Measurements from ENCODE around the gene DNAJC1. TPM values are rescaled to one million over a fixed set of nuclear protein-coding genes. Genes with fewer than 3 reads are reported as not detected.

DNAJC1 gene
- total RNA-seq, 4 donors from 2014 or later, result 22.8 to 101 (median 49.4) TPM

GRCh38 chr10:21832821-21833130, 170.8 kb downstream of the DNAJC1 start:
- H3K4me3 ChIP-seq (ENCODE audit: low read depth, poor library complexity, severe bottlenecking), result no peak overlapping the region
- TF ChIP-seq CTCF (IDR thresholded peaks at IDR 0.05), result no peak
- no peak for DNase-seq (ENCODE audit: low spot score in 2 of 2)
- WGBS, 2 donors, result 64 to 86% methylated on average over 1 of the region's 1 CpG
- intact Hi-C loops (cut with DNase I; ENCODE audit: low total_unique reads), result no loop called here

- no peak for DNase-seq (ENCODE audit: low spot score in 2 of 2)
- intact Hi-C loops (cut with DNase I; ENCODE audit: low total_unique reads), result no loop called here
- TF ChIP-seq CTCF (IDR thresholded peaks at IDR 0.05) (no peak), POLR2A (IDR thresholded peaks at IDR 0.05) (no peak)
- H3K4me3 ChIP-seq (ENCODE audit: low read depth, poor library complexity, severe bottlenecking), result no peak overlapping the region
- WGBS, 2 donors, result 82 to 89% methylated on average over 2 of the region's 2 CpGs
Observed at GRCh38 chr10:21831986-21832820, 171.3 kb downstream of the DNAJC1 start.

GRCh38 chr10:21830037-21830436, 173.5 kb downstream of the DNAJC1 start:
- H3K4me3 ChIP-seq (ENCODE audit: low read depth, poor library complexity, severe bottlenecking), result no peak overlapping the region
- TF ChIP-seq POLR2A (IDR thresholded peaks at IDR 0.05), result no peak
- TF ChIP-seq CTCF (IDR thresholded peaks at IDR 0.05), result no peak
- DNase-seq (ENCODE audit: low spot score in 2 of 2), result no peak
- intact Hi-C loops (cut with DNase I; ENCODE audit: low total_unique reads), result no loop called here

- H3K4me3 ChIP-seq (ENCODE audit: low read depth, poor library complexity, severe bottlenecking), result no peak overlapping the region
- TF ChIP-seq POLR2A (IDR thresholded peaks at IDR 0.05), result no peak
- no peak for TF ChIP-seq CTCF (IDR thresholded peaks at IDR 0.05)
- intact Hi-C loops (cut with DNase I; ENCODE audit: low total_unique reads), result no loop called here
- 94 to 97% methylated on average over 3 of the region's 3 CpGs for WGBS, 2 donors
- DNase-seq (ENCODE audit: low spot score in 2 of 2), result no peak
Observed at GRCh38 chr10:21827308-21827707, 176.2 kb downstream of the DNAJC1 start.

- no peak overlapping the region for H3K4me3 ChIP-seq (ENCODE audit: low read depth, poor library complexity, severe bottlenecking)
- intact Hi-C loops (cut with DNase I; ENCODE audit: low total_unique reads), result no loop called here
- 96 to 100% methylated on average over 2 of the region's 2 CpGs for WGBS, 2 donors
- DNase-seq (ENCODE audit: low spot score in 2 of 2), result no peak
- TF ChIP-seq CTCF (IDR thresholded peaks at IDR 0.05), result no peak
- no peak for TF ChIP-seq POLR2A (IDR thresholded peaks at IDR 0.05)
Observed at GRCh38 chr10:21826725-21827124, 176.8 kb downstream of the DNAJC1 start.

- no peak for DNase-seq (ENCODE audit: low spot score in 2 of 2)
- whole genome bisulfite sequencing, 2 donors, result 96 to 97% methylated on average over 3 of the region's 3 CpGs
- TF ChIP-seq POLR2A (IDR thresholded peaks at IDR 0.05), result no peak
- no peak for TF ChIP-seq CTCF (IDR thresholded peaks at IDR 0.05)
- intact Hi-C loops (cut with DNase I; ENCODE audit: low total_unique reads), result no loop called here
- no peak overlapping the region for H3K4me3 ChIP-seq (ENCODE audit: low read depth, poor library complexity, severe bottlenecking)
Observed at GRCh38 chr10:21825345-21825744, 178.2 kb downstream of the DNAJC1 start.

All from lower leg skin (tissue), 4 donors.